Adrenal gland (tissue), 5 donors: Measurements from ENCODE around the gene DCTD.

Experiments
- POLR2A ChIP-seq, 2 donors: fragments of 450-650 bp; IDR thresholded peaks; one replicate each; pipeline ENCODE4 v1.6.1; 2017; ENCODE audit warnings: antibody characterized with exemption in 2 of 2, mild to moderate bottlenecking in 2 of 2, moderate library complexity in 1 of 2
- TF ChIP-seq, protein P1 (sequence below), 6 experiments: fragments of 450-650 bp in 4 of 6; fragments of 200-600 bp in 2 of 6; sonication (generic) in 1 of 6; IDR thresholded peaks; 1 replicate in 5 of 6; 2 replicates in 1 of 6; pipeline versions ENCODE4 v1.5.1 to v1.8.0; 2016 to 2021; ENCODE audit warnings: antibody characterized with exemption in 6 of 6, mild to moderate bottlenecking in 2 of 6, moderate library complexity in 1 of 6
- donor health status: DM: no; HTN: no; CAD: no.

DNA sequence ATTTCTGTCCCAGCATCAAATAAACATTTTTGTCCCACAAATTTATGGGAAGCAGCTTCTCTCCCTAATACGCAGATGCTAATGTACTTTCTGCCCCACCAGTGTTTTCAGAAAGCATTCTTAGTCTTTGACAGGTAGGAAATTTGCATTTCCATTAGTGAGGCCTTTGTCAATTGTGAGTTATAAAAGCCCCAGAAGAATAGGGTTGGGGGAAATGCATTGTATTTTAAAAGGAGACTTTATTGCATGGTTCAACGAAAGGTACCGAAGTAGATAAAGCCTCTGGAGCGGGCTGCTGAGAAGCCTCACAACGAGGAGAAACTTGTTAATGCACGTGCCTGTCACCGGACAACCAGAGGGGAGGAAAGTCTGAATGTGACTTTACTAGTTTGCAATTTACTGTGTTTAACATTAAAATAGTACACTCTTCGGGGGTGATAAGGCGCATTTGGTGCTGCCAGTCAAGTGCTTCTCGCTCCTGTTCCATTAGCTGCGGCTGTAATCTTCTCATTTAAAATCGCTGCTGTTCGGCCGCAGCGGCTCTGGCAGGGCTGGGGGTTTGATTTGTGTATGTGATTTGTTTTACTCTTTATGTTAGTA lies 63.4 kb downstream of the DCTD start:
- TF ChIP-seq, protein P1, sequence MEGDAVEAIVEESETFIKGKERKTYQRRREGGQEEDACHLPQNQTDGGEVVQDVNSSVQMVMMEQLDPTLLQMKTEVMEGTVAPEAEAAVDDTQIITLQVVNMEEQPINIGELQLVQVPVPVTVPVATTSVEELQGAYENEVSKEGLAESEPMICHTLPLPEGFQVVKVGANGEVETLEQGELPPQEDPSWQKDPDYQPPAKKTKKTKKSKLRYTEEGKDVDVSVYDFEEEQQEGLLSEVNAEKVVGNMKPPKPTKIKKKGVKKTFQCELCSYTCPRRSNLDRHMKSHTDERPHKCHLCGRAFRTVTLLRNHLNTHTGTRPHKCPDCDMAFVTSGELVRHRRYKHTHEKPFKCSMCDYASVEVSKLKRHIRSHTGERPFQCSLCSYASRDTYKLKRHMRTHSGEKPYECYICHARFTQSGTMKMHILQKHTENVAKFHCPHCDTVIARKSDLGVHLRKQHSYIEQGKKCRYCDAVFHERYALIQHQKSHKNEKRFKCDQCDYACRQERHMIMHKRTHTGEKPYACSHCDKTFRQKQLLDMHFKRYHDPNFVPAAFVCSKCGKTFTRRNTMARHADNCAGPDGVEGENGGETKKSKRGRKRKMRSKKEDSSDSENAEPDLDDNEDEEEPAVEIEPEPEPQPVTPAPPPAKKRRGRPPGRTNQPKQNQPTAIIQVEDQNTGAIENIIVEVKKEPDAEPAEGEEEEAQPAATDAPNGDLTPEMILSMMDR (IDR thresholded peaks at IDR 0.05), result no peak
- no peak for TF ChIP-seq POLR2A (IDR thresholded peaks at IDR 0.05)
